GM18951 (cell line): ENCODE results near the gene HCFC1.
A peak's percentile ranks its signal among the peaks of the same experiment; 100 is the strongest.

Source experiments
- POLR2A ChIP-seq: IDR thresholded peaks from 4 replicates; pipeline ENCODE4 v1.6.1; 2011; ENCODE audit warnings: mild to moderate bottlenecking; ENCODE audit not compliant: insufficient read length, insufficient read depth; ENCODE audit errors: extremely low read depth
- in situ Hi-C: fragments of 300-500 bp; cut with MboI; formaldehyde crosslinking; loops from one replicate; pipeline ENCODE4 v1.12.0; 2022; ENCODE audit warnings: low sequenced_read_pairs, mixed read lengths, inconsistent platforms; ENCODE audit not compliant: unreplicated experiment

The HCFC1 gene

DNA sequence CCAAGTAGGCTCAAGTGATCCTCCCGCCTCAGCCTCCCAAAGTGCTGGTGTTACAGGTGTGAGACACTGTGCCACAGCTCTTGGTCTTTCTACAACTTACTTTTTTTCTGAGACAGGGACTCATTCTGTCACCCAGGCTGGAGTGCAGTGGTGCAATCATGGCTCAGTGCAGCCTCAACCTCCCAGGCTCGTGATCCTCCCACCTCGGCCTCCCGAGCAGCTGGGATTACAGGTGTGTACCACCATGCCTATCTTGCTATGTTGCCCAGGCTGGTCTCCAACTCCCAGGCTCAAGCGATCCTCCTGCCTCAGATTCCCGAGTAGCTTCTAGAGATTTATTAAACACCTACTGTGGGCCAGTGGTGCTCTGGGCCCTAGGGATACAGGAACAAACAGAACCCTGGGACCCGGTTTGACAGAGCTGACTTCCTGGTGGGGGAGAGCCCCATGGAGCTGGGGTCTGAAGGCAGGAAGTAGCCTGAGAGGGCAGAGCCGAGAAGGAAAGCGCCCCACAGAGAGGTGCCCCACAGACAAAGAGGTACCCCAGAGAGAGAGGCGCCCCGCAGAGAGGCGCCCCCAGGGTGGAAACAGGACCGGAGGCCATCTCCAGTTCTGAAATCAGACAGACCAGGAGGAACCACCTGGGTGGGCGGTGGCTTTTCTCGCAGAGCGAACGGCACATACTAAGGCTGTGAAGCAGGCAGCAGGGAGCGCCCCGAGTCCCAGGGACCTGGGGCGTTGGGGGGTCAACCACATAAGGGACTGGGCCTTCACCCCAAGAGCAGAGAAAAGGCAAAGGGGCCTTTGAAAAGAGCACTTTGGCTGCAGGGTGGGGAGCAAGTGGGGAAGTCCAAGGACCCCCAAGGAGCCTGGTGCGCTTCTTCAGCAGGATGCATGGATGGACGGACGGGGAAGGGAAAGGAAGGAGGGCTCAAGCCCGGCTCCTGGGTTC lies 43.1 kb upstream of the HCFC1 start:
- in situ Hi-C loops, result loop anchor here (25.0 kb wide), 1 partner anchor 523 kb away; the partner anchor contains the start of genes G6PD and IKBKG
- no peak for TF ChIP-seq POLR2A

DNA sequence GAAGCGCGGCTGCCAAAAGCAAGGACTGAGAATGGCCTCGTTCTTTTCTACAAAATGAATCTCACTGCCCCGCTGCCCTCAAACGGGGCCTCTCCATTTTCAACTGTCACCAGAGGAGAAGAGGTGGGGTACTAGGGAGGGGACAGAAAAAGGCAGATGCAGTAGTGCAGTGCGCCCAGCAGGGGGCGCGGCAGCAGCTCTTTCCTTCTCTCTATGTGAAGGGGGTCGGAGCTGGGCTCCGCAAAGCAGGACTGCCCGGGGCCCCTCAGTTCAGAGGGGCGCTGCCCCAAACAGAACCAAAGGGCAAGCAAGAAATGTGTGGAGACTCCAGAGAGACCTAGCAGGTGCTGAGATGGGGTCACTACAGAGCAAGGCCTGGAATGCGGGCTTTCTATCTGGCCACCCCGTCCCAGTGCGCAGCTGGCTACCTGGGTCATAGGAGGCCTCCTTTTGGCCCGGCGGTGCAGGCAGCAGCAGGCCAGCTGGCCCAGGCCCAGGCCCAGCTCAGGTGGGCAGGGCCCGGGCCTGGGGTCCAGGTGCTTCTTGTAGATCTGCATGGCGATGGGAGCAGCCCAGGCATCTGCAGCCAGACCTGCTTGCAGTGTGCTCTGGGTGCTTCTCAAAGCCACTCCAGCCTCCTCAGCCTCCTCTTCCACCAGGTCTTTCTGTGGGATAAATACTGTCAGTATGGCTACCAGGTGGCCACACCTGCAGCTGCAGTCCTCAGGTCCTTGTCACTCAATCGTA lies 42.2 kb upstream of the HCFC1 start:
- no peak for TF ChIP-seq POLR2A
- in situ Hi-C loops, result loop anchor here (25.0 kb wide), 1 partner anchor 524 kb away; the partner anchor contains the start of genes G6PD and IKBKG

DNA sequence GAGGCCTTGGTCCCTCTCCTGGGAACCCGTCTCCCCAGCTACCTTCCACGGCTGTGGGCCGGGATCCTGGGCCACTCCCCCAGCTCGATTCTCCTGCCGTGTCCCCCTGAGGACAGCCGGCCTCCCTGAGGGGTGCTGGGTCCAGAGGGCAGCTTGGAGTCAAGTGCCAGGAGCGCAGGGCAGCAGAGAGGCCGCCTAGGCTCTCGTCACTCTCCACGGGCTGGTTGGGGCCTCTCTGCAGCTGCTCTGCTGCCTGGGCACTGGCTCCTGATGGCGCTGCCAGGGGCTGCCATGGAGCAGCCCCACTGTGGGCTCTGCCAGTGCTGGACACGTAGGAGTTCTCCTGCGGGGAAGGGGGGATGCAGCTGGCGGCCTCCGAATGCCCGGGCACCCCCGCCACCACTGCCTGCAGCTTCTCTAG lies 41.4 kb upstream of the HCFC1 start:
- in situ Hi-C loops, result loop anchor here (25.0 kb wide), 1 partner anchor 524 kb away; the partner anchor contains the start of genes G6PD and IKBKG

DNA sequence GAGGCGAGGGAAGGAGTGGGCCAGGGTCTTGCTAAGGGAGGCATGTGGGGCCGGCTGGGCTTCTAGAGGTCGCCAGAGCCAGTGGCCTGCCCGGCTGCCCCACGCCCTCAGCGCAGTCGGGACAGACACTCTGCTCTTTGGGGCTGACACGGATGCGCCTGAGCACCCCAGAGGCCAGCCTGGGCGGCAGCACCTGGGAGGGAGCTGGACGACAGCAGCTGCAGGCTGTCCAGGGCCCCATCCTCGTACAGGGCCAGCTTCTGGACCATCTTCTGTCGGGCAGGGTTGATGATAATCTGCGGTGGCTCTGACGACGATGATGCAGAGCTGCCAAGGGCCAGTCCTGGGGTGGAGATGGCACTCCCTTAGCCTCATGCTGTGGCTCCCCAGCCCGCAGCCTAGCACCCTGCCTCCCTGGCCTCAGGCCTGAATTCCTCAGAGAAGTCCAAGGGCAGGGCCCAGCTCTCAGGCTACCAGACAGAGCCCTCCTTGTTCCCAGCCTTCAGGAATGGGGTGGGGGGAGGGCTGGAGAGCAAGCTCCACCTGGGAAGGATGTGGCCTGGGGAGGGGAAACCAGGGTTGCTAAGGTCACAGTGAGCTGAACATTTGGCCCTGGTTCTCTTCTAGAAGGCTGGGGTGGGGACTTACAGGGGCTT lies 40.8 kb upstream of the HCFC1 start:
- TF ChIP-seq POLR2A, result no peak
- in situ Hi-C loops, result loop anchor here (25.0 kb wide), 1 partner anchor 525 kb away; the partner anchor contains the start of genes G6PD and IKBKG

More for the DNA sequence above, 41.4 kb upstream of the HCFC1 start:
- no peak for TF ChIP-seq POLR2A

DNA sequence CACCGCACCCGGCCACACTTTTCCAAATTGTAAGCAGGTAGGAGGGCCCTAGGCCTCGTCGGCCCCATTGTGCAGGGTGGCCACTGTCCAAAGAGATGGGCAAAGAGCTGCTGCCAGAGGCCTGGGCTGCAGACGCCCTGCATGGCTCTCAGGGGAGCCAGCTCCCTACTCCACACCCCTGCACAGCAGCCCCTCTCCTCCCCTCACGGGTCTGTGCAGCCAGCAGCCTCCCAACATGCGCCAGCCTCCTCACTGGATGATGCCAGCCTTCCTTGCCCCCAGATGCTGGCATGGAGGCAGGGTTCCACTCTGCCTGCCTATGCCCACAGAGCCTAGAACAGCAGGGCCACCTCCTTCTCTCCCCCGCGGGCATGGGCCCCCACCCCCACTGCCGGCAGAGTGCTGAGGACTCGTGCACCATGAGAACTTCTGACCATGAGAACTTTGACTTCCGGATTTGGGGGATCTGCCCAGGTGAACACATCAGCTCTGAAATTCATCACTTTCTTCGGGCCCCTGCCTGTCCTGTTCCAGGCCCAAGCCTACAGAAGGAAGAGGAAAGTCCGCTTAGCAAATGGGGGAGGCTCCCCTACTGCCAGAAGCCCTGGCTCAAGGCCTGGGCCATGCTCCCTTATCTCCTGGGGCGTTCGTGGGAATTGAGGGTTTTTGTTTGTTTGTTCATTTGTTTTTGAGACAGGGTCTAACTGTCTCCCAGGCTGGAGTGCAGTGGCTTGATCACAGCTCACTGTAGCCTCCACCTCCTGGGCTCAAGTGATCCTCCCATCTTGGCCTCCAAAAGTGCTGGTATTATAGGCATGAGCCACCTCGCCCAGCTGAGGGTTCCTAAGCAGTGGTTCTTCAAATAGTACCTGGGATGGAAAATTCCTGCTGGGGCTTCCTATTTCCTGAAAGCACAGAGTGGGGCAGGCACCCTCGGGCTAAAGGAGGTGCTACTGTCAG lies 40.0 kb upstream of the HCFC1 start:
- TF ChIP-seq POLR2A, result no peak
- in situ Hi-C loops, result loop anchor here (25.0 kb wide), 1 partner anchor 526 kb away; the partner anchor contains the start of genes G6PD and IKBKG

DNA sequence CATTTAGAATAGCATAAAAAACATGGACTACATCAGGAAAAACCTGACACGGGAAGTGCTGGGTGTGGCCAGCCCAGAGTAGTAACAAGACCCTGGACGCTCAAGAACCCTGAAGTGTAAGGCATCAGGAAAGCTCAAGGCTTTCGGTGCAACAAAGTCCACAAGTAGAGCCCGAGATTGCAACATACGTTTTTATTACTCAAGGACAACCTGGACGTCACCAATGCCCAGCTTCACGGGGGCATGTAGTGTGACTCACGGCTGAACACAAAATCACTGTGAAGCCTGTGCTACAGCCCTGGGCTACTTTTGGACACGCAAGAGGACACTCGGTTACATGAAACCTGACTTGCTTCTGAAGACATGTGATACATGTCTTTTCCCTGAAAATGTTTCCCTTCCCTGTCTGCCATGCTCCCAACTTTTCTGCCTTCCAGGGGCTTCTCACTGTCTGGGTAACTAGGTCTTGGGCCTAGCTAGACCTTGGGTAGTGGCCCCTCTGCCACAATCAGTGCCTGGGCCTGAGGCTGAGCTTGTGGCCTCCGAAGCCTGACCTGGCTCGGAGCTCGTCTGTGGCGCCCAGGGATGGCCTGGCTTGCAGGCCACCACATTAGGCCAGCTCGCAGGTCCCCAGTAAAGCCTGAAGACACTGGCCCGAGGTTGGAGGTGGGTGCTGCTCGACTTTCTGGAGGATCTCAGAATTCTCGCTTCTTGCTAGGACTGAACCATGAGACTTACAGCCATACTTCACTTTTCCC lies 38.9 kb upstream of the HCFC1 start:
- no peak for TF ChIP-seq POLR2A
- in situ Hi-C loops, result loop anchor here (25.0 kb wide), 1 partner anchor 527 kb away; the partner anchor contains the start of genes G6PD and IKBKG

DNA sequence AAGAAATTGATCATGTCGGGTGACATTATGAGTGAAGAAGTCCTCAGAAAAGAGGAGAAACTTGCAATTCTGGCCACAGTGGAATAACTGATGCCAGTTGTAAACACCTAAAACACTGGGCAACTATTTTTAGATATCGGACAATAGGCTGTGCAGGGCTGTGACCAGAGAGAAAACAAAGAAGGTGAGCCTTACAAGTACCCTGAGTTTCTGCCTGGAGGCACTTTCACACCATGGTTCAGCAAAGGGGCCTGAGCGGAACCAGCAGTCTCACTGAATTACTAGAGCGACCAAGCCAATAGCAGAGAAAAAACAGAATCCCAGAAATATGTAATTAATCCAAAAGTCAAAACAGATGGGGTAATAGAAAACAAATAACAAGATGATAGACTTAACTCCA lies 36.9 kb upstream of the HCFC1 start:
- TF ChIP-seq POLR2A, result no peak
- in situ Hi-C loops, result loop anchor here (25.0 kb wide), 1 partner anchor 529 kb away; the partner anchor contains the start of genes G6PD and IKBKG

DNA sequence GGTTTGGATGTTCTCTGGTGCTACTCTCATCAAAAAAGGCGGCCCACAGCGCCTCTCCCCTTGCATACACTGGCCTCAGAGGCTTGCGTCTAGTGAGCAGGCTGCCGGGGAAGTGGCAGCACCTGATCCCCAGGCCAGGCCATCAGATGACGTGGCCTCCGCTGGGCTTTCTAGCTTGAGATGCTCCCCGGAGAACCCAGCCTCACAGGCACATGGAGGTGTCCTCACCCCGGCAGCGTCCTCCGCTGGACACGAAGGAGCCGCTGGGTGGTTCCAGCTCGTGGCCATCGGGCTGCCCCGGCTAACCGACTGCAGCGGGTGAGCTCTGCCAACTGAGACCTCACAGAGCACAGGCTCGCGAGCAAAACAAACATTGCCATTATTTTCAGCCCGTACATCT lies 35.3 kb upstream of the HCFC1 start:
- no peak for TF ChIP-seq POLR2A

DNA sequence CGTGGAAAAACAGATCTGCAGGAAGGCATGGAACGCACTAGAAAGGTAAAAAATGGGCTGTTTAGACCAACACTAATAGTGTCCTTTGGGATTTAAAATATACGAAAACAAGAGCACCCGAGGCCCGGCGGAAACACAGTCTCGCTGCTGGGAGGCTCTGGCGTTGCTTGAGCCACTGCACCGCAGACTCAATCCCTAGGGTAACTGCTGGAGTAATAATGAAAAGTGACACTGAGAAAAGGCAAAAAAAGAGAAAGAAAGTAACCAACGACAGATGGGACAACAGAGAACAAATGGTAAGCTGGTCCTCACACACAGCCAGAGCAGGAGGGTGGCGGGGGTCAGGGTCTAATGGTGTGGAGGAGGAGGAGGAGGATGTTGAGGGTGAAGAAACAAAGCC lies 32.7 kb upstream of the HCFC1 start:
- in situ Hi-C loops, result loop anchor here (25.0 kb wide), 1 partner anchor 533 kb away; the partner anchor contains the start of genes G6PD and IKBKG
- TF ChIP-seq POLR2A, result no peak

More for the DNA sequence above, 35.3 kb upstream of the HCFC1 start:
- in situ Hi-C loops, result loop anchor here (25.0 kb wide), 1 partner anchor 530 kb away; the partner anchor contains the start of genes G6PD and IKBKG

DNA sequence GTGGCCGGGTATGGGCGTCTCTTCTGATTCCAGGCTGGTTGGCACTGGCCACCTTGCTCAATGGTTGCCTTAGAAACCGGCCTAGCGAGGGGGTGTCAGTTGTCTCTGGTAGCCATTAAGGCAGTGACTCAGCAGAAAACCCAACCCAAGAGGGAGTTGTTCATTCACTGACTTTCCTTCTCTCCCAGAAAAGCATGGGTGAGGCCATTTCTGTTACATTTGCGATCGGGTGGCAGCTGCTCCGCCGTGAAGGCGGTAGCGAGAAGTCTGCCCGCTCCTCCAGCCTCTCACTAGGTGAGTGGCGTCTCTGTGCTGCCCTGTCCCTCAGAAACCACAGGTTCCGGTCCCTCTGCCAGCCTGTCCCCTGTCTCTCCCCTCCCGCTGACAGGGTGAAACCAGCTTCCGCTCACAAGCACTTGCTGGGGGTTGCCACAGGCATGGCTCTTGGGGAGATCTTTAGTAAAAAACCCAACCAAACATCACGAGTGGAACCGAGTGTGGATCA lies 30.6 kb upstream of the HCFC1 start:
- in situ Hi-C loops, result loop anchor here (25.0 kb wide), 1 partner anchor 535 kb away; the partner anchor contains the start of genes G6PD and IKBKG
- TF ChIP-seq POLR2A, result peak; percentile 50
